T-helper 17 cell (primary cell): Measurements from ENCODE around the gene TACC2. TPM values are rescaled to one million over a fixed set of nuclear protein-coding genes. Genes with fewer than 3 reads are reported as not detected.

Experiments
- ATAC-seq: fragments of 150-1000 bp; cut with Tn5 transposase; 2 replicates; pipeline ENCODE4 v1.10.0; 2021; ENCODE audit warnings: mild to moderate bottlenecking, moderate library complexity
- DNase-seq, 3 donors: peaks; one replicate each; pipeline versions ENCODE4 v3.0.0 to v3.0.0-alpha.2; 2020 to 2021
- H3K9me3 ChIP-seq: one replicate; pipeline ENCODE4 v1.7.0; 2013; ENCODE audit warnings: low read length, mild to moderate bottlenecking; ENCODE audit not compliant: control insufficient read depth, poor library complexity, severe bottlenecking
- H3K27ac Mint-ChIP-seq: one replicate; pipeline ENCODE4 v1.8.0; 2022; ENCODE audit warnings: mild to moderate bottlenecking, moderate library complexity, mixed read lengths
- H3K27me3 Mint-ChIP-seq: one replicate; pipeline ENCODE4 v1.8.0; 2022; ENCODE audit warnings: mixed read lengths
- H3K36me3 Mint-ChIP-seq: one replicate; pipeline ENCODE4 v1.8.0; 2022; ENCODE audit warnings: low read depth, mixed read lengths
- H3K4me1 Mint-ChIP-seq: one replicate; pipeline ENCODE4 v1.8.0; 2022; ENCODE audit warnings: mild to moderate bottlenecking, mixed read lengths
- H3K4me3 Mint-ChIP-seq: one replicate; pipeline ENCODE4 v1.8.0; 2022; ENCODE audit warnings: mild to moderate bottlenecking, moderate library complexity, mixed read lengths
- total RNA-seq, 4 donors: library from RNA in 2 of 4; stranded (reverse) in 2 of 4; gene quantifications; one replicate each; pipeline ENCODE4 v1.2.3 and lab custom pipeline; 2022 to 2026

Gene TACC2
- total RNA-seq, 2 donors from 2014 or later, result not detected

DNA sequence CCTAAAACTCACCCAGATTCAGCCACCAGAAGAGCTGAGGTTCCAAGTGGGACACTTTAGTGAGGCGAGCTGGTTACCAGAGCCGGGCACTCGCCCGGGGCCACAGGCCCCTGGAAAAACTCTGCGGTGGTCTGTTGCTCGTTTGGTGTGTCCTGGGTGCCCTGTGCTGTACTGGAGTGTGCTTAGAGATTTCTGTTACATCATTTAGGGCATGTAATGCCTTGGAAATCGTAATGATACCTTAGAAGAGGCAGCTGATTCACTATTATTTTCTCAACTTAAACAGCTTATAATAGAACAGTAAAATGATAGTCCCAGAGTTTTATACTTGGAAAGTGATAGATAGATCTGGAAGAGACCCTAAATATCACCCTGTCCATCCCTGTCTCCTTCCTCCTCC, 233.7 kb downstream of the TACC2 start:
- Mint-ChIP-seq H3K27ac (no peak overlapping the region), H3K36me3 (no peaks in the 10 kb centered on the region), H3K4me1 (peaks cover 3% of the 10 kb centered on the region), H3K27me3 (peaks cover 50% of the 10 kb centered on the region), H3K4me3 (no peak overlapping the region)
- ATAC-seq (no peak), DNase-seq (no peak)
- no peaks in the 10 kb centered on the region for H3K9me3 ChIP-seq

DNA sequence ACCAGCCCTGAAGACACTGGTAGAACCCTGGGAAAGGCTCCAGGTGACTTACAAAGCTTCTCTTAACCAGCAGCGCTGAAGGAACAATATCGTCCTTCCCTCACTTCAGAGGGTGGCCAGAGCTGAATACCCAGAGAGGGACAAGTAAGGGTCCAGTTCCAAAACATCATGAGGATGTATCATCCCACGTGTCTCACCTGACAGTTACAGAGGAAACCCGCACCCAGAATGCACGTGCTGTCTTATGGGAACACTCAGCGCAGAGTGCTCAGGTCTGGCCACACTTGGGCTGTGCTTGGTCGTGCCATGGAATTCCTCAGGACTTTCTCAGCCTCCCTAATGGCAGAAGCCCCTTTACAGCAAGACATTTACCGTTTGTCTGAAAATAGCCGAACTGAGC, 235.2 kb downstream of the TACC2 start:
- Mint-ChIP-seq H3K36me3 (no peaks in the 10 kb centered on the region), H3K4me1 (peaks cover 3% of the 10 kb centered on the region), H3K4me3 (no peak overlapping the region), H3K27me3 (peaks cover 46% of the 10 kb centered on the region), H3K27ac (no peak overlapping the region)
- ATAC-seq (no peak), DNase-seq (no peak)
- no peaks in the 10 kb centered on the region for H3K9me3 ChIP-seq

GRCh38 chr10:122225330-122225729, 236.4 kb downstream of the TACC2 start:
- Mint-ChIP-seq H3K27ac (no peak overlapping the region), H3K4me3 (no peak overlapping the region), H3K27me3 (peaks cover 53% of the 10 kb centered on the region), H3K36me3 (no peaks in the 10 kb centered on the region), H3K4me1 (peaks cover 3% of the 10 kb centered on the region)
- DNase-seq (no peak), ATAC-seq (no peak)
- no peaks in the 10 kb centered on the region for H3K9me3 ChIP-seq

- no peak overlapping the region for H3K4me3 Mint-ChIP-seq
- no peaks in the 10 kb centered on the region for H3K36me3 Mint-ChIP-seq
- peaks cover 62% of the 10 kb centered on the region for H3K27me3 Mint-ChIP-seq
- ATAC-seq (no peak), DNase-seq (no peak)
- no peaks in the 10 kb centered on the region for H3K9me3 ChIP-seq
- H3K27ac Mint-ChIP-seq, result no peak overlapping the region
- H3K4me1 Mint-ChIP-seq, result peaks cover 3% of the 10 kb centered on the region
Measured at GRCh38 chr10:122227754-122228153, 238.8 kb downstream of the TACC2 start.

DNA sequence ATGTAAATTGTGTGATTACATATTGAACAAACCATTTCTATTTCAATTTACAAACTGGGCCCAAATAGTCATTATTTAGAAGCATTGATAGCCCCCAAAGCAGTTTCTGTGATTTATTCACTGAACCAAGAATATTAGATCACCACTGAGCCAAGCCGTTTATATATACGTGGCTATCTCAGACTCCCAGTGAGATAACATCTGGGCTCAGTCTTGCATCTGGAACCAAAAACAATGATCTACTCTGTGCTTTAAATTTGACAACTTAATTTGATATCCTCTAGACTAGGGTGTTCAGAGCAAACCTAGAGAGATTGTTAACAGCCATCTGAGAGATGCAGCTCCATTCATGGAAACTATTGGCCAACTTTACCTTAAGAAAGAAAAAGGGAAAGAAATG, 240.7 kb downstream of the TACC2 start:
- DNase-seq, result no peak
- no peaks in the 10 kb centered on the region for H3K9me3 ChIP-seq
- Mint-ChIP-seq H3K4me1 (peaks cover 3% of the 10 kb centered on the region), H3K27me3 (peaks cover 74% of the 10 kb centered on the region), H3K27ac (no peak overlapping the region), H3K4me3 (no peak overlapping the region), H3K36me3 (no peaks in the 10 kb centered on the region)
- ATAC-seq, result no peak

DNA sequence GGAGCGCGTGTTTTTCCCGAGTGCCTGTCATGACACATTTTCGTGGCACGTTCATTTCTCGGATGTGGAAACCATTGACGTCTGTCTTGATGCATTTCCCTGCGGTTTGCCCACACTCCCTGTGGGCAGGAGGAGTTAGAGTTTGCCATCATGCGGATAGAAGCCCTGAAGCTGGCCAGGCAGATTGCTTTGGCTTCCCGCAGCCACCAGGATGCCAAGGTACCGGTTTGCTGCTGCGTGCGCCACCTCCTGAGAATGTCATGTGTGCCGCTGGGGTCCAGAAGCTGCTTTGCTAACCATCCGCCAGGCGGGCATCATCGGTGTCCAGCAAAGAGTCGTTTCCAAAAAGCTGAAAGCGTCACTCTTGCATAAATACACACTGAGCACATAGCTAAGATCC, 241.3 kb downstream of the TACC2 start:
- ATAC-seq, result no peak
- H3K27me3 Mint-ChIP-seq, result peaks cover 68% of the 10 kb centered on the region
- DNase-seq, result no peak
- no peaks in the 10 kb centered on the region for H3K36me3 Mint-ChIP-seq
- no peaks in the 10 kb centered on the region for H3K9me3 ChIP-seq
- no peak overlapping the region for H3K27ac Mint-ChIP-seq
- H3K4me3 Mint-ChIP-seq, result no peak overlapping the region
- peaks cover 3% of the 10 kb centered on the region for H3K4me1 Mint-ChIP-seq

DNA sequence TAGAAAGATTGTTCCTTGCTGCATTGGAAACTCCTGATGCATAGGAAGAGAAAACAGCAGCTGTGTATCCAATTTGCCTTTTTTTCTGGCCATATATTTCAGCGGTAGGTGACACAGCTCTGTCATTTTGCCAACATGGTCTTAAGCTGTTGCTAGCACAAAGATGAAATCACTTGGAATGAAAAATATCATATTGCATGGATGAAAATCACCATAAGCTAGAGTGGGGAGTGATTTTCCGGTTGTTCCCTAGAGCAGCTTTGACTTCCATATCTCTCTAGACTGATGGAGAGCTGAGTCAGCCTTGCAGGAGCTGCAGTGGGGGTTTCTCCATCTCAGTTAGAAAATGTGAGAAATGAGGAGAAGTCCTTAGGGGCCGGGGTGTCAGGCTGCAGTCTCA, 243.8 kb downstream of the TACC2 start:
- H3K9me3 ChIP-seq, result no peaks in the 10 kb centered on the region
- Mint-ChIP-seq H3K4me3 (no peak overlapping the region), H3K4me1 (no peaks in the 10 kb centered on the region), H3K27me3 (peaks cover 64% of the 10 kb centered on the region), H3K36me3 (no peaks in the 10 kb centered on the region), H3K27ac (no peak overlapping the region)
- ATAC-seq (no peak), DNase-seq (no peak)

- DNase-seq (no peak), ATAC-seq (no peak)
- H3K36me3 Mint-ChIP-seq, result no peaks in the 10 kb centered on the region
- H3K27ac Mint-ChIP-seq, result no peak overlapping the region
- H3K4me3 Mint-ChIP-seq, result no peak overlapping the region
- H3K9me3 ChIP-seq, result no peaks in the 10 kb centered on the region
- no peaks in the 10 kb centered on the region for H3K4me1 Mint-ChIP-seq
- H3K27me3 Mint-ChIP-seq, result peaks cover 63% of the 10 kb centered on the region
Measured at GRCh38 chr10:122233857-122234348, 244.9 kb downstream of the TACC2 start.

- ATAC-seq (no peak), DNase-seq (no peak)
- H3K9me3 ChIP-seq, result no peaks in the 10 kb centered on the region
- Mint-ChIP-seq H3K36me3 (no peaks in the 10 kb centered on the region), H3K4me1 (no peaks in the 10 kb centered on the region), H3K27ac (no peak overlapping the region), H3K4me3 (no peak overlapping the region), H3K27me3 (peaks cover 60% of the 10 kb centered on the region)
Measured at GRCh38 chr10:122234416-122234815, 245.5 kb downstream of the TACC2 start.

- ATAC-seq, result no peak
- Mint-ChIP-seq H3K27me3 (peaks cover 47% of the 10 kb centered on the region), H3K27ac (no peak overlapping the region), H3K4me3 (no peak overlapping the region), H3K36me3 (peaks cover 3% of the 10 kb centered on the region), H3K4me1 (peaks cover 2% of the 10 kb centered on the region)
- H3K9me3 ChIP-seq, result no peaks in the 10 kb centered on the region
- no peak for DNase-seq
Measured at GRCh38 chr10:122236690-122237306, 247.8 kb downstream of the TACC2 start.

GRCh38 chr10:122237331-122237990, 248.5 kb downstream of the TACC2 start:
- Mint-ChIP-seq H3K27ac (no peak overlapping the region), H3K4me3 (no peak overlapping the region), H3K4me1 (peaks cover 2% of the 10 kb centered on the region), H3K36me3 (peaks cover 3% of the 10 kb centered on the region), H3K27me3 (peaks cover 44% of the 10 kb centered on the region)
- ATAC-seq (no peak), DNase-seq (no peak)
- no peaks in the 10 kb centered on the region for H3K9me3 ChIP-seq

- ATAC-seq, result no peak
- Mint-ChIP-seq H3K4me3 (no peak overlapping the region), H3K27ac (no peak overlapping the region), H3K36me3 (peaks cover 3% of the 10 kb centered on the region), H3K4me1 (peaks cover 2% of the 10 kb centered on the region), H3K27me3 (peaks cover 27% of the 10 kb centered on the region)
- DNase-seq, result no peak
- no peaks in the 10 kb centered on the region for H3K9me3 ChIP-seq
Measured at GRCh38 chr10:122239578-122240257, 250.8 kb downstream of the TACC2 start.

- no peak overlapping the region for H3K27ac Mint-ChIP-seq
- DNase-seq (no peak), ATAC-seq (no peak)
- H3K4me3 Mint-ChIP-seq, result no peak overlapping the region
- no peaks in the 10 kb centered on the region for H3K9me3 ChIP-seq
- H3K4me1 Mint-ChIP-seq, result peaks cover 2% of the 10 kb centered on the region
- peaks cover 3% of the 10 kb centered on the region for H3K36me3 Mint-ChIP-seq
- H3K27me3 Mint-ChIP-seq, result peaks cover 27% of the 10 kb centered on the region
Measured at GRCh38 chr10:122240401-122240800, 251.4 kb downstream of the TACC2 start.
